ENCODE data around the gene DOK4.
A peak's percentile ranks its signal among the peaks of the same experiment; 100 is the strongest.

DOK4 gene

GRCh38 chr16:57483725-57484514 is 2.4 kb downstream of the DOK4 start:
- no peak overlapping the region for H3K4me3 ChIP-seq (ENCODE audit: low read length)

GRCh38 chr16:57482845-57483545 is 3.3 kb downstream of the DOK4 start:
- Histone ChIP-seq H3K27ac (ENCODE audit: low read length) (no peak overlapping the region), H3K27me3 (ENCODE audit: control insufficient read depth, insufficient read depth, low read length) (no peaks in the 10 kb centered on the region), H3K36me3 (ENCODE audit: control insufficient read depth, insufficient read depth, low read length) (no peaks in the 10 kb centered on the region), H3K9me3 (ENCODE audit: control insufficient read depth, insufficient read depth, low read length) (no peaks in the 10 kb centered on the region), H3K4me3 (ENCODE audit: low read length) (no peak overlapping the region), H3K4me1 (ENCODE audit: control insufficient read depth, insufficient read depth, low read length) (peaks cover 17% of the 10 kb centered on the region)
- WGBS (ENCODE audit: insufficient coverage, insufficient read length), result no CpG with 5 or more reads among the region's 14 CpGs
- DNase-seq (ENCODE audit: low read depth, low spot score), result no peak

More at GRCh38 chr16:57483725-57484514, 2.4 kb downstream of the DOK4 start:
- Histone ChIP-seq H3K4me1 (ENCODE audit: control insufficient read depth, insufficient read depth, low read length) (peaks cover 15% of the 10 kb centered on the region), H3K27ac (ENCODE audit: low read length) (no peak overlapping the region), H3K36me3 (ENCODE audit: control insufficient read depth, insufficient read depth, low read length) (no peaks in the 10 kb centered on the region), H3K9me3 (ENCODE audit: control insufficient read depth, insufficient read depth, low read length) (no peaks in the 10 kb centered on the region), H3K27me3 (ENCODE audit: control insufficient read depth, insufficient read depth, low read length) (no peaks in the 10 kb centered on the region)
- DNase-seq (ENCODE audit: low read depth, low spot score), result no peak
- no CpG with 5 or more reads among the region's 19 CpGs for WGBS (ENCODE audit: insufficient coverage, insufficient read length)

GRCh38 chr16:57481421-57481820 is 4.9 kb downstream of the DOK4 start:
- peaks cover 19% of the 10 kb centered on the region for H3K4me1 ChIP-seq (ENCODE audit: control insufficient read depth, insufficient read depth, low read length)
- no peak for DNase-seq (ENCODE audit: low read depth, low spot score)
- H3K4me3 ChIP-seq (ENCODE audit: low read length), result no peak overlapping the region
- H3K27ac ChIP-seq (ENCODE audit: low read length), result no peak overlapping the region
- no peaks in the 10 kb centered on the region for H3K9me3 ChIP-seq (ENCODE audit: control insufficient read depth, insufficient read depth, low read length)
- no peaks in the 10 kb centered on the region for H3K27me3 ChIP-seq (ENCODE audit: control insufficient read depth, insufficient read depth, low read length)
- no peaks in the 10 kb centered on the region for H3K36me3 ChIP-seq (ENCODE audit: control insufficient read depth, insufficient read depth, low read length)
- WGBS (ENCODE audit: insufficient coverage, insufficient read length), result no CpG with 5 or more reads among the region's 4 CpGs

GRCh38 chr16:57480754-57481230 is 5.5 kb downstream of the DOK4 start:
- Histone ChIP-seq H3K9me3 (ENCODE audit: control insufficient read depth, insufficient read depth, low read length) (no peaks in the 10 kb centered on the region), H3K36me3 (ENCODE audit: control insufficient read depth, insufficient read depth, low read length) (no peaks in the 10 kb centered on the region), H3K4me3 (ENCODE audit: low read length) (no peak overlapping the region), H3K27me3 (ENCODE audit: control insufficient read depth, insufficient read depth, low read length) (no peaks in the 10 kb centered on the region), H3K4me1 (ENCODE audit: control insufficient read depth, insufficient read depth, low read length) (peaks cover 22% of the 10 kb centered on the region), H3K27ac (ENCODE audit: low read length) (no peak overlapping the region)
- no peak for DNase-seq (ENCODE audit: low read depth, low spot score)
- no CpG with 5 or more reads among the region's 6 CpGs for WGBS (ENCODE audit: insufficient coverage, insufficient read length)

- Histone ChIP-seq H3K27ac (ENCODE audit: low read length) (no peak overlapping the region), H3K4me1 (ENCODE audit: control insufficient read depth, insufficient read depth, low read length) (peaks cover 18% of the 10 kb centered on the region)
- no peak for DNase-seq (ENCODE audit: low read depth, low spot score)
Measured at GRCh38 chr16:57479976-57480753, 6.1 kb downstream of the DOK4 start.

DNA sequence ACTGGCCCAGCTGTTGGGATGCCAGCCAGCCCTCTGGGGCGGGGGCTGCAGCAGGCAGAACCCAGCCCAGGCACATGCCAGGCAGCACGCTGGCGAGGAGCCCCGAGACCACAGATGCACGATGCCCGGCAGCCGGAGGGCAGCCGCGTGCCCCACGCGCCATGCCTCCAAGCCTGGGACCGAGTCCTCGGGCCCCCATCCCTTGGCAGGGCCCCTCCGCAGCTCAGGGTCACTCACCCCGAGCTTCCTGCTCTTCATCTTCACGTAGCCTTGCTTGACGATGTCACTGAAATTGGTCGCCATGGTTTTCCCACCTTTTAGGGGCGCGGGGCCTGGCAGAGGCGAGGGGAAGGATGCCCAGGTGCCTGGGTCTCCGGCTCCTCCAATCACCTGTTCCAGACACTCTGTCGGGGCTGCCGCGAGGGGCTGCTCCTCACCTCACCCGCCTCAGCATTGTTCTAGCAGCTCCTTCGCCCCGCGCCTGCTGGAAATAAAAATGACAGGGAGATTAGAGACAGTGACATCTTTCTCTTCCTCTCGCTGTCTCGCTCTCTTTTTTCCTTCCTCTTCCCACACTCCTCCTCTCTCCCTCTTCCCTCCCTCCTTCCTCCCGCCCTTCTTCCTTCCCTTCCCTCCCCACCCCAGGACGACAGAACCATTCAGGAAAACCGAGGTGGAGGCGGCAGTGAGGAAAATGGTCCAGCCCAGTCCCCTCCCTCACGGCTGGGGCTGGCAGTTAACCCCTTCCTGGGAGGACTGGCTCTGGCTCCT is 6.9 kb downstream of the DOK4 start:
- H3K27ac ChIP-seq (ENCODE audit: low read length), result no peak overlapping the region

More at GRCh38 chr16:57479976-57480753, 6.1 kb downstream of the DOK4 start:
- no peaks in the 10 kb centered on the region for H3K27me3 ChIP-seq (ENCODE audit: control insufficient read depth, insufficient read depth, low read length)
- WGBS (ENCODE audit: insufficient coverage, insufficient read length), result no CpG with 5 or more reads among the region's 15 CpGs
- H3K4me3 ChIP-seq (ENCODE audit: low read length), result no peak overlapping the region; the same call in 1 of the 2 replicates
- no peaks in the 10 kb centered on the region for H3K36me3 ChIP-seq (ENCODE audit: control insufficient read depth, insufficient read depth, low read length)
- no peaks in the 10 kb centered on the region for H3K9me3 ChIP-seq (ENCODE audit: control insufficient read depth, insufficient read depth, low read length)

DNA sequence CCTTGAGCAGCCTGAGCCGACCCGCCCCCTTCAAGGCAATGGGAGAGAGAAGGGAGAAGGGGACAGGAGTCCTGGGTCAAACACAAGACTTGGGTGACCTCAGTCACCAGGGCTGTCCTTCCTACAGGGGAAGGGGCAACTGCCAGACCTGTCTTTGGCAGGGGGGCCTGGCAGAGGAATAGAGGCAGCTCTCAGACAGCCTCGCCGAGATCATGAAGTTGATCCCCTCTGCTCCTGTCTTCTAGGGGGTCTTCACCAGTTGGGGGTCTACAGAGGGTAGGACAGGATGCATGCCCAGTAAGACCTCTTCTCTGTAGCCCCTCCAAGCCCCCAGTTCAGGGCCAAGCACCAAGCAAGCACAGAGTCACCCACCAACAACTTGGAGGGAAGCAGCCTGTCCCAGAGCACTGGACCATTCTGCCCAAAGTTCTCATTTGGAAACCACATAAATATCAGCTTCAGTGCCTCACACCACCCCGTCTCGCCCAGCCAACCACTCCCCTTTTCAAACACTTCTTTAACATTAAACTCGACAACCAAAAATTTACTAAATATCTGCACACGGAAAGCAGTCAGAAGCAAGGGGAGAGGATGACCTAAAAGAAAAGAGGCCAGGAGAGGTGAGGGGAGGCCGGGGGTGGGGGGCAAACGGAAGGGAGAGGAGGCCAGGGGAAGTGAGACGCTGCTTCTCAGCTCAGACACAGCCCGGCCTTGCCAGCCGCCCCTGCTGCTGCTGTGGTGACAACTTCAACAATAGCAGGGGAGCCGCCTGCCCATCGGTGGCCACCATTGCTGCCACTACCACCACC is 7.7 kb downstream of the DOK4 start:
- Histone ChIP-seq H3K4me3 (ENCODE audit: low read length) (peak overlapping the region; percentile 40; the same call in 1 of the 2 replicates), H3K27ac (ENCODE audit: low read length) (no peak overlapping the region), H3K36me3 (ENCODE audit: control insufficient read depth, insufficient read depth, low read length) (0 out of 2 replicates have a peak, but pooled peaks cover 4% of the 10 kb centered on the region), H3K27me3 (ENCODE audit: control insufficient read depth, insufficient read depth, low read length) (no peaks in the 10 kb centered on the region), H3K4me1 (ENCODE audit: control insufficient read depth, insufficient read depth, low read length) (peaks cover 18% of the 10 kb centered on the region), H3K9me3 (ENCODE audit: control insufficient read depth, insufficient read depth, low read length) (no peaks in the 10 kb centered on the region)
- WGBS (ENCODE audit: insufficient coverage, insufficient read length), result 100% methylated on average over 4 of the region's 15 CpGs
- no peak for DNase-seq (ENCODE audit: low read depth, low spot score)

More for the DNA sequence above, 6.9 kb downstream of the DOK4 start:
- Histone ChIP-seq H3K9me3 (ENCODE audit: control insufficient read depth, insufficient read depth, low read length) (no peaks in the 10 kb centered on the region), H3K4me3 (ENCODE audit: low read length) (peak overlapping the region; percentile 40; the same call in 1 of the 2 replicates), H3K4me1 (ENCODE audit: control insufficient read depth, insufficient read depth, low read length) (peaks cover 18% of the 10 kb centered on the region), H3K36me3 (ENCODE audit: control insufficient read depth, insufficient read depth, low read length) (no peaks in the 10 kb centered on the region), H3K27me3 (ENCODE audit: control insufficient read depth, insufficient read depth, low read length) (no peaks in the 10 kb centered on the region)
- WGBS (ENCODE audit: insufficient coverage, insufficient read length), result no CpG with 5 or more reads among the region's 36 CpGs
- peak; percentile 72 for DNase-seq (ENCODE audit: low read depth, low spot score)

DNA sequence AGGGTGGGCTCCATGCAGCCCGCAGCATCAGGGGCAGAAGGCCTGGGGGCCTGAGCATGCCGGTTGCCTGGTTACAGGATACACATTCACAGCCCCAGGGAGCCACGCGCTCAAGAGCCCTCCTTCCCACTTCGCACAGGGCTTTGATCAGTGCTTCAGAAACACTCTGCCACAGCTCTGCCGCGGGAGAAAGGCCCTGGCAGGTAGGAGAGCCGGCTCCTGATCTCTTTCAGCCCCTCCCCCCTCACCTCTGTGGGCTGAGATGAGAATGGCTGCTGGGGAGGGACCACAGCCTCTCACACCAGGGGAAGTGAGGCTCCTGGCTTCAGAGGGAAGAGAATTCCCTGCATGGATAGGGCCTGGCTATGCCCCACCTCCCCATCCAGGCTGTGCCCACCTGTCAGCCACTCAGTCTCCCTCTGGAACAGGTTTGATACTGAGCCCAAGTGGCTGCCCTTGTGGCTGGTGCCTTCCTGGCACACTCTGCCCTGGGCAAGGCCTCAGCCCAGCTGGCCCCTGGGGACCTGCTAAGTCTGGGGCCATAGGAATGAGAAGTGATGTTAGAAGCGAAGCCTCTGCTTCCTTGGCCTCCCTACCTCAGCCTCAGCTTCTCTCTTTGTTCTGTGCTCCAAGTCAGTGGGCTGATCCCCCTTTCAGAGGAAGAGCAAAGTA is 8.6 kb downstream of the DOK4 start:
- no peaks in the 10 kb centered on the region for H3K9me3 ChIP-seq (ENCODE audit: control insufficient read depth, insufficient read depth, low read length)
- H3K27ac ChIP-seq (ENCODE audit: low read length), result no peak overlapping the region
- DNase-seq (ENCODE audit: low read depth, low spot score), result no peak
- no CpG with 5 or more reads among the region's 9 CpGs for WGBS (ENCODE audit: insufficient coverage, insufficient read length)
- peaks cover 17% of the 10 kb centered on the region for H3K4me1 ChIP-seq (ENCODE audit: control insufficient read depth, insufficient read depth, low read length)
- H3K4me3 ChIP-seq (ENCODE audit: low read length), result no peak overlapping the region
- no peaks in the 10 kb centered on the region for H3K27me3 ChIP-seq (ENCODE audit: control insufficient read depth, insufficient read depth, low read length)
- H3K36me3 ChIP-seq (ENCODE audit: control insufficient read depth, insufficient read depth, low read length), result 0 out of 2 replicates have a peak, but pooled peaks cover 6% of the 10 kb centered on the region

All from iPS DF 6.9 (cell line).